Endometrial microvascular endothelial cells (primary cell): ENCODE measurements around the gene VPS35. TPM values are rescaled to one million over a fixed set of nuclear protein-coding genes. Genes with fewer than 3 reads are reported as not detected.
"Not testable (repeated sequence)": the region's sequence is repeated elsewhere in the genome, so short reads cannot be mapped to it uniquely, and the experiment has no call there.

ENCODE experiments used
- in situ Hi-C: cut with HindIII; loops from 2 replicates; pipeline ENCODE4 v1.10.0; 2017; ENCODE audit warnings: low sequenced_read_pairs, low pct_unique_long_range_greater_than_20kb; ENCODE audit errors: inconsistent ontology term
- total RNA-seq: library from RNA; depleted of rRNA; stranded (reverse); fragments of >200 nt; gene quantifications from one replicate; pipeline ENCODE4 v1.2.3, GENCODE V29; 2015; ENCODE audit errors: inconsistent ontology term

Gene VPS35
- total RNA-seq, 1 donor from 2014 or later = 91.4 TPM

GRCh38 chr16:46623246-46623645 is 65.7 kb downstream of the VPS35 start:
- in situ Hi-C loops = not testable (repeated sequence)

GRCh38 chr16:46621934-46622676 is 66.9 kb downstream of the VPS35 start:
- in situ Hi-C loops = no loop called here

- in situ Hi-C loops = no loop called here
These were observed 67.7 kb downstream of the VPS35 start, which contains the start of gene SHCBP1 for GRCh38 chr16:46621006-46621933. Gene SHCBP1, minus strand, starts transcription at chr16:46621379. Its CDS starts 20 bp downstream, at chr16:46621359.

- in situ Hi-C loops = no loop called here
These were observed 68.5 kb downstream of the VPS35 start for GRCh38 chr16:46620266-46621005.

- in situ Hi-C loops = no loop called here
These were observed 70.5 kb downstream of the VPS35 start for GRCh38 chr16:46618516-46618915.

- in situ Hi-C loops = no loop called here
These were observed 75.0 kb downstream of the VPS35 start for GRCh38 chr16:46614006-46614405.

- in situ Hi-C loops = no loop called here
These were observed 75.6 kb downstream of the VPS35 start for GRCh38 chr16:46613352-46613751.

GRCh38 chr16:46612121-46612520 is 76.9 kb downstream of the VPS35 start:
- in situ Hi-C loops = no loop called here

- in situ Hi-C loops = no loop called here
These were observed 81.4 kb downstream of the VPS35 start for GRCh38 chr16:46607529-46607928.

GRCh38 chr16:46606231-46606630 is 82.7 kb downstream of the VPS35 start:
- in situ Hi-C loops = no loop called here

Other genes with a start within 250 kb of the VPS35 start
- gene SHCBP1, start 67.8 kb downstream of the VPS35 start, total RNA-seq = 43.4 TPM
- 16.6 TPM for gene ORC6, start 481 bp upstream of the VPS35 start, total RNA-seq
- not detected for gene MYLK3, start 59.2 kb upstream of the VPS35 start, total RNA-seq
- gene C16orf87, start 142.0 kb upstream of the VPS35 start, total RNA-seq = 6.5 TPM
- gene GPT2, start 195.2 kb upstream of the VPS35 start, total RNA-seq = 12.6 TPM